ENCODE data around the gene ACKR3. TPM values are rescaled to one million over a fixed set of nuclear protein-coding genes. Genes with fewer than 3 reads are reported as not detected.

ACKR3 gene
- total and polyA plus RNA-seq, 10 of the 15 experiments (the other 5 are each of a cell fraction or from before 2014, with no cell fraction given) = 3.0 to 154 (median 6.4) TPM

DNA sequence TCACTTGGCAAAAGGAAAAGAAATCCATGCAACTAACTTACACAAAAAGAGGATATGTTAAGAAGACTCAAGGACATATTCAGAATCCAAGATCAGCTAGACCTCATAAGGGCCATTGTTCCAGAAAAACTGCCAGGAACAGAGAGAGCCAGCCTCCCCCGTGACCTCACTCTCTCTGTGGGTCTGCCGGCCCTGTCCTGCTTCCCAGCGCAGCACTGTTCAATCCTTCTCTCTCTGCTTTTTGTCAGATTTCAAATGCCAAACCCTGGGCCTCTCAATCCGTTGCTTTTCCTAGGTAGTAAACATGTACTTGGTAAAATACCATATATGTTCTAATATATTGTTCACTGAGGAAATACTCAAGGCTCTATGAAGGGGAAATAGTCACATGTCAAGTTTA is 40.0 kb upstream of the ACKR3 start:
- Histone ChIP-seq H3K36me3 (ENCODE audit: control insufficient read depth in 2 of 2, insufficient read depth in 2 of 2, low read length in 1 of 2) (no peaks in the 10 kb centered on the region), H3K9ac (ENCODE audit: control insufficient read depth, insufficient read depth, low read length) (no peak overlapping the region), H3K27ac (ENCODE audit: control insufficient read depth, insufficient read depth) (no peak overlapping the region), H2AFZ (ENCODE audit: control insufficient read depth, low read depth, low read length) (no peak overlapping the region), H3K9me3 (replicated peaks; ENCODE audit: control insufficient read depth, insufficient read depth, low read length) (no peaks in the 10 kb centered on the region), H3K4me3 (no peak overlapping the region), H3K4me2 (ENCODE audit: control insufficient read depth, insufficient read depth) (no peak overlapping the region), H3K79me2 (ENCODE audit: control insufficient read depth, insufficient read depth, low read length) (no peaks in the 10 kb centered on the region), H3K4me1 (ENCODE audit: control insufficient read depth, insufficient read depth, low read length) (no peaks in the 10 kb centered on the region), H4K20me1 (ENCODE audit: control insufficient read depth, insufficient read depth) (no peaks in the 10 kb centered on the region), H3K27me3 (replicated peaks in 1 of 2; ENCODE audit: control insufficient read depth in 2 of 2, insufficient read depth in 2 of 2, low read length in 1 of 2) (no peaks in the 10 kb centered on the region)
- TF ChIP-seq SREBF2 (IDR thresholded peaks at IDR 0.05; ENCODE audit: low read length) = no peak
- no peak for TF ChIP-seq NFYA (IDR thresholded peaks at IDR 0.05; ENCODE audit: borderline replicate concordance, low read depth, low read length)
- TF ChIP-seq ZNF384 (IDR thresholded peaks at IDR 0.05; ENCODE audit: borderline replicate concordance, low read depth, low read length) = no peak
- TF ChIP-seq ZNF24 (IDR thresholded peaks at IDR 0.05) = no peak
- intact Hi-C loops (cut with micrococcal nuclease; ENCODE audit: unreplicated experiment) = no loop called here
- ATAC-seq (no peak), DNase-seq (ENCODE audit: low read depth, low spot score) (no peak), FAIRE-seq (no peak)
- BruUV-seq (replicated peaks) = no TSS peak
- WGBS (ENCODE audit: insufficient coverage, insufficient replicate concordance, low lambda C conversion rate, missing lambda C conversion rate) = 64% methylated on average over 4 of the region's 4 CpGs
- SMC1A ChIA-PET (ENCODE audit: uncharacterized antibody, unreplicated experiment) = interaction anchor here (1.0 to 7.0 kb wide), 7 partner anchors 12 to 61 kb away, joined by 3 to 85 read pairs (median 5); partner anchors contain the start of gene ACKR3
- RAD21 ChIA-PET (ENCODE audit: unreplicated experiment) = interaction anchor here (0.6 to 4.2 kb wide), 10 partner anchors 9 to 176 kb away, joined by 3 to 40 read pairs (median 4); partner anchors contain the start of gene ACKR3
- in situ Hi-C loops (cut with MboI) = no loop called here
- CTCF ChIA-PET = interaction anchor here (1.6 to 6.4 kb wide), 6 partner anchors 10 to 41 kb away, joined by 5 to 92 read pairs (median 9); partner anchors contain the start of gene ACKR3
- POLR2A ChIA-PET = interaction anchor here (1.0 to 1.9 kb wide), 3 partner anchors 9 to 30 kb away, joined by 3 to 5 read pairs (median 3); no protein-coding TSS in a partner anchor

DNA sequence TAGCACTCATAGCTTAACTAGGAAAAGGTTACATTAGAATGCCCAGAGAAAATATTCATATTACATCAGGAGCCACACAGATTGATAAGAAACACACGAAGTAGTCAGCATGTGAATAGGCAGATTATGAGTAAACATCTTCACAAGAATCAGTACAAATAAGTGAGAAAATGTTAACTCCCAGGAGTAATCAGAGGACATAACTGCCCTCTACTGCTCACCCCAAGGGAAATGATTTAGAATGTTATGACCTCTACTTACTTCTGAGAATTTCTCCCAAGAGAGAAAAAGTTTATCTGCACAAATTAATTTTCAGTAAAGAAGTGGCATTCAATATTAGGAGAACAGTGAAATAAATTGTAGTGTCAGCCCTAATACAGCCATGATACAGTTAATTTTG is 39.1 kb upstream of the ACKR3 start:
- H3K27ac ChIP-seq (ENCODE audit: control insufficient read depth, insufficient read depth) = no peak overlapping the region
- ATAC-seq = peak; percentile 55
- intact Hi-C loops (cut with micrococcal nuclease; ENCODE audit: unreplicated experiment) = no loop called here
- H3K36me3 ChIP-seq (ENCODE audit: control insufficient read depth in 2 of 2, insufficient read depth in 2 of 2, low read length in 1 of 2) = no peaks in the 10 kb centered on the region
- no peaks in the 10 kb centered on the region for H4K20me1 ChIP-seq (ENCODE audit: control insufficient read depth, insufficient read depth)
- ChIA-PET CTCF (interaction anchor here (1.0 to 6.4 kb wide), 8 partner anchors 8 to 40 kb away, joined by 5 to 92 read pairs (median 7); partner anchors contain the start of gene ACKR3), RAD21 (ENCODE audit: unreplicated experiment) (interaction anchor here (0.8 to 4.2 kb wide), 10 partner anchors 13 to 177 kb away, joined by 3 to 40 read pairs (median 4); partner anchors contain the start of gene ACKR3), SMC1A (ENCODE audit: uncharacterized antibody, unreplicated experiment) (interaction anchor here (1.0 to 7.0 kb wide), 9 partner anchors 12 to 60 kb away, joined by 3 to 85 read pairs (median 5); partner anchors contain the start of gene ACKR3), POLR2A (interaction anchor here (1.0 to 1.9 kb wide), 3 partner anchors 12 to 29 kb away, joined by 3 to 5 read pairs (median 4); no protein-coding TSS in a partner anchor)
- H3K27me3 ChIP-seq (replicated peaks in 1 of 2; ENCODE audit: control insufficient read depth in 2 of 2, insufficient read depth in 2 of 2, low read length in 1 of 2) = no peaks in the 10 kb centered on the region
- 0% methylated on average over 1 of the region's 1 CpG for whole genome bisulfite sequencing (ENCODE audit: insufficient coverage, insufficient replicate concordance, low lambda C conversion rate, missing lambda C conversion rate)
- no peak for DNase-seq (ENCODE audit: low read depth, low spot score)
- FAIRE-seq = no peak
- no peaks in the 10 kb centered on the region for H3K79me2 ChIP-seq (ENCODE audit: control insufficient read depth, insufficient read depth, low read length)
- H3K4me3 ChIP-seq = no peak overlapping the region
- BruUV-seq (replicated peaks) = no TSS peak
- H3K4me2 ChIP-seq (ENCODE audit: control insufficient read depth, insufficient read depth) = no peak overlapping the region
- no peaks in the 10 kb centered on the region for H3K9me3 ChIP-seq (replicated peaks; ENCODE audit: control insufficient read depth, insufficient read depth, low read length)
- H3K4me1 ChIP-seq (ENCODE audit: control insufficient read depth, insufficient read depth, low read length) = no peaks in the 10 kb centered on the region
- no peak overlapping the region for H2AFZ ChIP-seq (ENCODE audit: control insufficient read depth, low read depth, low read length)
- H3K9ac ChIP-seq (ENCODE audit: control insufficient read depth, insufficient read depth, low read length) = no peak overlapping the region
- in situ Hi-C loops (cut with MboI) = no loop called here
- TF ChIP-seq GATAD2B (conservative IDR thresholded peaks at IDR 0.05; ENCODE audit: low read depth) (peak; percentile 68), SMC3 (IDR thresholded peaks at IDR 0.05; ENCODE audit: borderline replicate concordance, low read length) (peak; percentile 19; the same call in 1 of the 2 replicates), NR2F1 (conservative IDR thresholded peaks at IDR 0.05) (peak; percentile 44; the same call in 1 of the 2 replicates), MEF2B (IDR thresholded peaks at IDR 0.05; ENCODE audit: partially characterized antibody, poor library complexity, severe bottlenecking) (peak; percentile 97)
- TF ChIP-seq, protein P1, sequence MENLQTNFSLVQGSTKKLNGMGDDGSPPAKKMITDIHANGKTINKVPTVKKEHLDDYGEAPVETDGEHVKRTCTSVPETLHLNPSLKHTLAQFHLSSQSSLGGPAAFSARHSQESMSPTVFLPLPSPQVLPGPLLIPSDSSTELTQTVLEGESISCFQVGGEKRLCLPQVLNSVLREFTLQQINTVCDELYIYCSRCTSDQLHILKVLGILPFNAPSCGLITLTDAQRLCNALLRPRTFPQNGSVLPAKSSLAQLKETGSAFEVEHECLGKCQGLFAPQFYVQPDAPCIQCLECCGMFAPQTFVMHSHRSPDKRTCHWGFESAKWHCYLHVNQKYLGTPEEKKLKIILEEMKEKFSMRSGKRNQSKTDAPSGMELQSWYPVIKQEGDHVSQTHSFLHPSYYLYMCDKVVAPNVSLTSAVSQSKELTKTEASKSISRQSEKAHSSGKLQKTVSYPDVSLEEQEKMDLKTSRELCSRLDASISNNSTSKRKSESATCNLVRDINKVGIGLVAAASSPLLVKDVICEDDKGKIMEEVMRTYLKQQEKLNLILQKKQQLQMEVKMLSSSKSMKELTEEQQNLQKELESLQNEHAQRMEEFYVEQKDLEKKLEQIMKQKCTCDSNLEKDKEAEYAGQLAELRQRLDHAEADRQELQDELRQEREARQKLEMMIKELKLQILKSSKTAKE (IDR thresholded peaks at IDR 0.05; ENCODE audit: low read depth, poor library complexity, severe bottlenecking) = no peak
- TF ChIP-seq, protein P2, sequence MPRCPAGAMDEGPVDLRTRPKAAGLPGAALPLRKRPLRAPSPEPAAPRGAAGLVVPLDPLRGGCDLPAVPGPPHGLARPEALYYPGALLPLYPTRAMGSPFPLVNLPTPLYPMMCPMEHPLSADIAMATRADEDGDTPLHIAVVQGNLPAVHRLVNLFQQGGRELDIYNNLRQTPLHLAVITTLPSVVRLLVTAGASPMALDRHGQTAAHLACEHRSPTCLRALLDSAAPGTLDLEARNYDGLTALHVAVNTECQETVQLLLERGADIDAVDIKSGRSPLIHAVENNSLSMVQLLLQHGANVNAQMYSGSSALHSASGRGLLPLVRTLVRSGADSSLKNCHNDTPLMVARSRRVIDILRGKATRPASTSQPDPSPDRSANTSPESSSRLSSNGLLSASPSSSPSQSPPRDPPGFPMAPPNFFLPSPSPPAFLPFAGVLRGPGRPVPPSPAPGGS (IDR thresholded peaks at IDR 0.05; ENCODE audit: borderline replicate concordance, insufficient read depth, low read depth, low read length, poor library complexity, severe bottlenecking) = no peak
